WTC11 (cell line): ENCODE data around the gene GNL3. TPM values are rescaled to one million over a fixed set of nuclear protein-coding genes. Genes with fewer than 3 reads are reported as not detected.

Experiments used
- ATAC-seq: fragments of 200-7000 bp; cut with Tn5 transposase; 2 replicates; pipeline ENCODE4 v1.10.0; 2021; ENCODE audit warnings: mild to moderate bottlenecking, moderate library complexity
- CTCF ChIA-PET: fragments of 300-600 bp; sonication (Branson Sonifier 250); formaldehyde crosslinking; loops from one replicate; lab custom pipeline; 2021; ENCODE audit warnings: antibody characterized with exemption; lab: Charles Lee
- POLR2A ChIA-PET: fragments of 350-600 bp; sonication (Branson Sonifier 250); formaldehyde crosslinking; loops from one replicate; lab custom pipeline; 2021; ENCODE audit warnings: antibody characterized with exemption; lab: Charles Lee
- DNase-seq: peaks from one replicate; pipeline ENCODE4 v3.0.0; 2021; ENCODE audit warnings: low spot score
- H3K27ac Mint-ChIP-seq: 2 replicates; pipeline ENCODE4 v1.8.0; 2021; ENCODE audit warnings: mixed read lengths
- H3K27me3 Mint-ChIP-seq: 2 replicates; pipeline ENCODE4 v1.8.0; 2021; ENCODE audit warnings: low read depth, mild to moderate bottlenecking, moderate library complexity, mixed read lengths
- H3K36me3 Mint-ChIP-seq: 2 replicates; pipeline ENCODE4 v1.8.0; 2021; ENCODE audit warnings: mixed read lengths
- H3K4me1 Mint-ChIP-seq: 2 replicates; pipeline ENCODE4 v1.8.0; 2022; ENCODE audit warnings: mixed read lengths
- H3K4me3 Mint-ChIP-seq: 2 replicates; pipeline ENCODE4 v1.8.0; 2021; ENCODE audit warnings: mild to moderate bottlenecking, moderate library complexity, mixed read lengths
- H3K9me3 Mint-ChIP-seq: 2 replicates; pipeline ENCODE4 v1.8.0; 2021; ENCODE audit warnings: mixed read lengths
- ATF6 ChIP-seq: sonication (generic); formaldehyde crosslinking; IDR thresholded peaks from 2 replicates; pipeline ENCODE4 v1.8.1; 2023; ENCODE audit warnings: mild to moderate bottlenecking, missing genetic modification reagents
- CBFB ChIP-seq: sonication (generic); formaldehyde crosslinking; IDR thresholded peaks from 2 replicates; pipeline ENCODE4 v1.8.1; 2022; ENCODE audit warnings: mild to moderate bottlenecking, low read depth, missing genetic modification reagents
- CTCF ChIP-seq: fragments of 200-600 bp; IDR thresholded peaks from 2 replicates; pipeline ENCODE4 v1.8.0; 2022; ENCODE audit warnings: antibody characterized with exemption
- ELF4 ChIP-seq: sonication (generic); formaldehyde crosslinking; IDR thresholded peaks from 2 replicates; pipeline ENCODE4 v1.8.1; 2022; ENCODE audit warnings: low read depth, mild to moderate bottlenecking, moderate library complexity, missing genetic modification reagents
- EMX1 ChIP-seq: fragments of 250-450 bp; sonication (Bioruptor Pico); IDR thresholded peaks from 2 replicates; pipeline ENCODE4 v1.8.0; 2021; ENCODE audit warnings: mild to moderate bottlenecking
- ETV6 ChIP-seq: sonication (generic); formaldehyde crosslinking; IDR thresholded peaks from 2 replicates; pipeline ENCODE4 v1.8.1; 2022; ENCODE audit warnings: mild to moderate bottlenecking, missing genetic modification reagents
- FOXK1 ChIP-seq: sonication (generic); formaldehyde crosslinking; IDR thresholded peaks from 2 replicates; pipeline ENCODE4 v1.8.0; 2022; ENCODE audit warnings: mild to moderate bottlenecking, moderate library complexity, missing genetic modification reagents
- FOXP1 ChIP-seq: sonication (generic); formaldehyde crosslinking; IDR thresholded peaks from 2 replicates; pipeline ENCODE4 v1.8.0; 2022; ENCODE audit warnings: missing genetic modification reagents, mild to moderate bottlenecking, moderate library complexity, borderline replicate concordance
- JAZF1 ChIP-seq: fragments of 250-450 bp; sonication (Bioruptor Pico); IDR thresholded peaks from 2 replicates; pipeline ENCODE4 v1.9.0; 2021; ENCODE audit warnings: moderate library complexity, mild to moderate bottlenecking, inconsistent platforms
- KAT7 ChIP-seq: sonication (generic); formaldehyde crosslinking; IDR thresholded peaks from 2 replicates; pipeline ENCODE4 v1.8.1; 2023; ENCODE audit warnings: missing genetic modification reagents, mild to moderate bottlenecking, borderline replicate concordance
- MAX ChIP-seq: sonication (generic); formaldehyde crosslinking; IDR thresholded peaks from 2 replicates; pipeline ENCODE4 v1.8.0; 2022; ENCODE audit warnings: mild to moderate bottlenecking, missing genetic modification reagents
- NR1H2 ChIP-seq: sonication (generic); formaldehyde crosslinking; IDR thresholded peaks from 2 replicates; pipeline ENCODE4 v1.9.0; 2021; ENCODE audit warnings: mild to moderate bottlenecking, moderate library complexity, missing genetic modification reagents
- NR3C1 ChIP-seq: sonication (generic); formaldehyde crosslinking; conservative IDR thresholded peaks from 2 replicates; pipeline ENCODE4 v1.8.1; 2023; ENCODE audit warnings: low read depth, mild to moderate bottlenecking, missing genetic modification reagents
- OVOL2 ChIP-seq: fragments of 250-450 bp; sonication (Bioruptor Pico); IDR thresholded peaks from 2 replicates; pipeline ENCODE4 v1.9.0; 2021; ENCODE audit warnings: mild to moderate bottlenecking, borderline replicate concordance
- PREB ChIP-seq: sonication (generic); formaldehyde crosslinking; IDR thresholded peaks from 2 replicates; pipeline ENCODE4 v1.8.1; 2022; ENCODE audit warnings: mild to moderate bottlenecking, missing genetic modification reagents, moderate library complexity, borderline replicate concordance
- RORB ChIP-seq: fragments of 250-450 bp; sonication (Bioruptor Pico); IDR thresholded peaks from 2 replicates; pipeline ENCODE4 v1.9.0; 2021; ENCODE audit warnings: mild to moderate bottlenecking
- SP1 ChIP-seq: sonication (generic); formaldehyde crosslinking; conservative IDR thresholded peaks from 2 replicates; pipeline ENCODE4 v1.8.1; 2022; ENCODE audit warnings: missing genetic modification reagents
- STAT6 ChIP-seq: sonication (generic); formaldehyde crosslinking; conservative IDR thresholded peaks from 2 replicates; pipeline ENCODE4 v1.8.1; 2023; ENCODE audit warnings: mild to moderate bottlenecking, low read depth, missing genetic modification reagents, moderate library complexity
- TEAD4 ChIP-seq: sonication (generic); formaldehyde crosslinking; IDR thresholded peaks from 2 replicates; pipeline ENCODE4 v1.8.0; 2022; ENCODE audit warnings: mild to moderate bottlenecking, missing genetic modification reagents
- ZNF263 ChIP-seq: sonication (generic); formaldehyde crosslinking; IDR thresholded peaks from 2 replicates; pipeline ENCODE4 v1.8.1; 2022; ENCODE audit warnings: low read depth, mild to moderate bottlenecking, moderate library complexity, missing genetic modification reagents
- ZNF317 ChIP-seq: sonication (generic); formaldehyde crosslinking; IDR thresholded peaks from 2 replicates; pipeline ENCODE4 v1.8.1; 2023; ENCODE audit warnings: low read depth, mild to moderate bottlenecking, moderate library complexity, missing genetic modification reagents, borderline replicate concordance
- ZNF423 ChIP-seq: fragments of 250-450 bp; sonication (Bioruptor Pico); IDR thresholded peaks from 2 replicates; pipeline ENCODE4 v2.1.2; 2022; ENCODE audit warnings: mild to moderate bottlenecking, moderate library complexity
- ZNF425 ChIP-seq: fragments of 250-450 bp; sonication (Bioruptor Pico); conservative IDR thresholded peaks from 2 replicates; pipeline ENCODE4 v1.9.0; 2021; ENCODE audit warnings: mild to moderate bottlenecking
- total RNA-seq: library from RNA; stranded (reverse); gene quantifications from 3 replicates; pipeline ENCODE4 v1.2.3, GENCODE V29; 2021

Gene GNL3
- total RNA-seq, 1 experiment from 2014 or later = 180 TPM

- no peak for TF ChIP-seq PREB
- no peak for TF ChIP-seq STAT6 (CRISPR knock-in tag)
- no peak for TF ChIP-seq EMX1 (CRISPR knock-in tag)
- TF ChIP-seq ETV6 (CRISPR knock-in tag) = no peak
- no peak for TF ChIP-seq KAT7 (CRISPR knock-in tag)
- no peak for TF ChIP-seq TEAD4
- no peak for TF ChIP-seq MAX (CRISPR knock-in tag)
- TF ChIP-seq ATF6 (CRISPR knock-in tag) = no peak
Measured at GRCh38 chr3:52688266-52688665, 2.4 kb downstream of the GNL3 start (continued).

GRCh38 chr3:52689151-52689550, 3.3 kb downstream of the GNL3 start:
- H3K9me3 Mint-ChIP-seq = no peaks in the 10 kb centered on the region
- H3K36me3 Mint-ChIP-seq = peaks cover 81% of the 10 kb centered on the region
- DNase-seq = no peak
- TF ChIP-seq TEAD4 = no peak
- TF ChIP-seq ZNF317 (CRISPR knock-in tag) = no peak
- TF ChIP-seq FOXK1 (CRISPR knock-in tag) = no peak
- TF ChIP-seq JAZF1 = no peak
- TF ChIP-seq ELF4 (CRISPR knock-in tag) = no peak
- TF ChIP-seq NR3C1 (CRISPR knock-in tag) = no peak
- TF ChIP-seq NR1H2 (CRISPR knock-in tag) = no peak
- no peak for TF ChIP-seq RORB (CRISPR knock-in tag)
- no peak for TF ChIP-seq CTCF
- H3K27me3 Mint-ChIP-seq = no peaks in the 10 kb centered on the region; the same call in 1 of the 2 replicates
- no peak for ATAC-seq
- peak overlapping the region; percentile 88; the same call in 1 of the 2 replicates for H3K27ac Mint-ChIP-seq
- CTCF ChIA-PET = no interaction called here
- peaks cover 23% of the 10 kb centered on the region for H3K4me1 Mint-ChIP-seq
- POLR2A ChIA-PET = interaction anchor here (0.6 kb wide), 1 partner anchor 15 kb away, joined by 11 read pairs; no protein-coding TSS in a partner anchor
- H3K4me3 Mint-ChIP-seq = no peak overlapping the region

GRCh38 chr3:52690560-52690959, 4.7 kb downstream of the GNL3 start:
- peaks cover 95% of the 10 kb centered on the region for H3K36me3 Mint-ChIP-seq
- H3K27ac Mint-ChIP-seq = peak overlapping the region; percentile 46
- no peaks in the 10 kb centered on the region; the same call in 1 of the 2 replicates for H3K27me3 Mint-ChIP-seq
- DNase-seq (no peak), ATAC-seq (no peak)
- POLR2A ChIA-PET = interaction anchor here (1.0 kb wide), 1 partner anchor 11 kb away, joined by 5 read pairs; no protein-coding TSS in a partner anchor
- H3K4me3 Mint-ChIP-seq = no peak overlapping the region
- H3K9me3 Mint-ChIP-seq = no peaks in the 10 kb centered on the region
- H3K4me1 Mint-ChIP-seq = peaks cover 16% of the 10 kb centered on the region
- CTCF ChIA-PET = no interaction called here
- no peak for TF ChIP-seq SP1 (CRISPR knock-in tag)
- TF ChIP-seq ZNF425 (CRISPR knock-in tag) = no peak
- TF ChIP-seq EMX1 (CRISPR knock-in tag) = no peak
- TF ChIP-seq ZNF423 (CRISPR knock-in tag) = no peak
- no peak for TF ChIP-seq OVOL2 (CRISPR knock-in tag)
- TF ChIP-seq ZNF263 (CRISPR knock-in tag) = no peak
- TF ChIP-seq PREB = no peak
- TF ChIP-seq MAX (CRISPR knock-in tag) = no peak
- no peak for TF ChIP-seq CBFB (CRISPR knock-in tag)
- no peak for TF ChIP-seq FOXP1
